Esophagus (tissue), 2 donors: Measurements from ENCODE around the gene TMEM132D. TPM values are rescaled to one million over a fixed set of nuclear protein-coding genes. Genes with fewer than 3 reads are reported as not detected.

Source experiments
- H3K27ac ChIP-seq, 2 donors: one replicate each; pipeline ENCODE4 v1.5.1; 2013; ENCODE audit warnings: low read depth in 2 of 2, mild to moderate bottlenecking in 2 of 2, inconsistent platforms in 1 of 2, low read length in 1 of 2, moderate library complexity in 1 of 2
- H3K27me3 ChIP-seq, 2 donors: one replicate each; pipeline ENCODE4 v1.6.1; 2013; ENCODE audit warnings: low read length in 2 of 2, control low read depth in 1 of 2, mild to moderate bottlenecking in 1 of 2; ENCODE audit not compliant: insufficient read depth in 2 of 2, control insufficient read depth in 1 of 2
- H3K36me3 ChIP-seq, 2 donors: one replicate each; pipeline ENCODE4 v1.6.1; 2013; ENCODE audit warnings: low read length in 1 of 2; ENCODE audit not compliant: control insufficient read depth in 2 of 2, insufficient read depth in 2 of 2
- H3K4me1 ChIP-seq, 2 donors: one replicate each; pipeline ENCODE4 v1.6.1; 2013; ENCODE audit warnings: low read length in 1 of 2; ENCODE audit not compliant: control insufficient read depth in 2 of 2, insufficient read depth in 2 of 2
- H3K4me3 ChIP-seq, 2 donors: one replicate each; pipeline ENCODE4 v1.5.1; 2013; ENCODE audit warnings: low read length in 2 of 2, mild to moderate bottlenecking in 2 of 2, low read depth in 1 of 2, moderate library complexity in 1 of 2
- H3K9me3 ChIP-seq, 2 donors: one replicate each; pipeline ENCODE4 v1.6.1; 2013; ENCODE audit warnings: mild to moderate bottlenecking in 2 of 2, low read depth in 1 of 2, low read length in 1 of 2, moderate library complexity in 1 of 2; ENCODE audit not compliant: control insufficient read depth in 2 of 2, insufficient read depth in 1 of 2
- WGBS, 2 donors: extraction: QIAGEN DNeasy Blood & Tissue Kit; methylation state at CpG; one replicate each; pipeline ENCODE4 v1.1.7; 2013; 5-methylcytosine and 5-hydroxymethylcytosine counted together
- polyA plus RNA-seq, 2 donors: library from polyadenylated mRNA; stranded (reverse); fragments of 200-250 nt; gene quantifications; one replicate each; pipeline ENCODE4 v1.2.3, GENCODE V29; 2013
- donor health status: healthy with polysubstance abuse.
- donor health status: Bipolar disorder and iron deficiency.

Gene TMEM132D
- polyA plus RNA-seq, 2 donors: not detected

DNA sequence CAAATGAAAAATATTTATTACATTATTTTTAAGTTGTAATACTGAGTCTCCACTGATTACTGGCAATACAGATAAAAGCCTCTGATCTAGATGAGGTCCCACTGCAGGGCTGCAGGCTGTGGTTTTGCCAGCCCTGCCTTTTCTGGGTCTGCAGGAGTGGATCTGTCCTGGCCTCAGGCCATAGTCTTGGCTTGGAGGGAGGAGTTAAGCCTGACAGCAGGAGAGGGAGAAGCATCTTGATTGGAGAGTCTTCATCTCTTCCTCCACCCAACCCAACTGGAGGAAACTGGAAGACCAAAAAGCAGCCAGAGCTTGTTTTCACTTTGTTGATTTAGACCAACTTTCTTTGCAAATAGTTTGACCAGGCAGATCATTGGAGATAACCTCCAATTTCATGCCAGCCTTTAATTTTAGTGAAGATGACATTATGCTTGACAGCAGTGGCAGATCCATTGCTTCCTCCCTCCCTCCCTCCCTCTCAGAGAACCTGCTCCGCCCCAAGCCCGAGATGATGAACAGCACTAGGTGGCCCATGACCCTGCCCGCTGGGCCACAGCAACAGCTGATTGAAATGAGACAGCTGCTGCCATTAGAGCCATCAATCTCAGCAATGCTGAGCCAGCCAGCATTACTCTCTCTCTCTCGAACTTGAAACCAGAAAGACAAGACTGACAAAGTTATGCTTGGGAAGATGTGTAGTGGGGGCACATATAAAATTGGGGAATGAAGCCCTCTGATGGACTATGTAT is 828.2 kb downstream of the TMEM132D start:
- Histone ChIP-seq H3K4me3 (no peak overlapping the region), H3K9me3 (peaks cover 3 to 5% of the 10 kb centered on the region in 2 donors), H3K27ac (no peak overlapping the region), H3K27me3 (no peaks in the 10 kb centered on the region), H3K4me1 (no peaks in the 10 kb centered on the region), H3K36me3 (no peaks in the 10 kb centered on the region)
- 32 to 46% methylated on average over 4 of the region's 4 CpGs for WGBS, 2 donors

DNA sequence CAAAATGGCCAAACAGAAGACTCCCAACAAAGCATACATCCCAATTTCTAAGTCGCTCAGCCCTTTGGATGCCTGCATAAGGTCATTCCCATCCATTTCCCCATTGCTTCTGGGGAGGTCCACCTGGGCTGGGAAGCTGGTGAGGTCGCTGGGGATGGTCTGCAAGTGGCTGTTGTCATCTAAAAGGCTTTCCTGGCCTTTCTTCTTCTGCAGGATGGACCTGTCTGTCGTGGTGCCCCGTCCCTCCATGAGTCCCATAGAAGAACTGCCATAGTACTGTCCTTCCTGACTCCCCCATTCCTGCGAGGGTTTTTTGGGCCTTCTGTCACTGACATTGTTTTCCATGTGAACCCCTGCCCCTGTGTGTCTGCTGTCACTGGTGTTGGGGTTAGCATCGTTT is 829.4 kb downstream of the TMEM132D start:
- no peaks in the 10 kb centered on the region for H3K4me1 ChIP-seq
- WGBS, 2 donors: 77% methylated on average over 6 of the region's 6 CpGs
- H3K4me3 ChIP-seq: no peak overlapping the region
- H3K27me3 ChIP-seq: no peaks in the 10 kb centered on the region
- no peaks in the 10 kb centered on the region for H3K36me3 ChIP-seq
- no peak overlapping the region for H3K27ac ChIP-seq
- peaks cover 3 to 5% of the 10 kb centered on the region in 2 donors for H3K9me3 ChIP-seq

DNA sequence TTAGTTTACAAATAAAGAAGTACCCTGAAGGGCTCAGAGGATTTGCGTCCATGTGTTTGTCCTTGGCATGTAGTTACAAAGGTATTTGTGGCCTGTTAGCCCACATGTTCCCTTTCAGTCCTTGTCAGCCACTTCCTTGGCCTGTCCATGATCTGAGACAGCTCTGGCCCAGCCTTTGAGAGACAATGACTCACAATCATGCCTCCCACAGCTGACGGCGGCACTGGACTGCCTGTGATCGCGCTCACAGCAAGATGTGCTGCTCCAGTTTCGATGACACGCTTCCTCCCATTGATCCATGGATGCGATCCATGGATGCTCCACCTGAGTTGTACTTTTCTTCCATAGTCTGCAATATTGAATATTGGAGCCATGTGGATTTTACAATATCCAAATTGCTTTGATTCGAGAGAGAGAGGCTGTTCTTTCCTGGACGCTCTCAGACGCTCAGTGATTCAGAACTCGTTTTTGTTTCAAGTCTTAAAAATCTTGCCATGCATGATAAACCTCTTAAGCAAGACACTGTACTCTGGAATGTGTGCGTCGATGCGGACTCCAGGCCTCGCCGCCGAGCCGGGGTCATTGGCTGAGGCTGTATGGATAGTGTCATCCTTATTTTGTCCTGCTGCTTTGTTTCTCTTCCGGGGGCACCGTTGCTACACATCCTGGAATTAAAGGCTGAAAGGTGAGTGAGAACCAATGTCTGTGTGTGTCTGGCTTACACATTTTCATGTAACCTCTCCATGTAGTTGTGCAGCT is 830.5 kb downstream of the TMEM132D start:
- peaks cover 3 to 5% of the 10 kb centered on the region in 2 donors for H3K9me3 ChIP-seq
- no peaks in the 10 kb centered on the region for H3K36me3 ChIP-seq
- no peak overlapping the region for H3K4me3 ChIP-seq
- H3K4me1 ChIP-seq: no peaks in the 10 kb centered on the region
- H3K27me3 ChIP-seq: no peaks in the 10 kb centered on the region
- no peak overlapping the region for H3K27ac ChIP-seq
- WGBS, 2 donors: 90 to 92% methylated on average over 21 of the region's 21 CpGs

DNA sequence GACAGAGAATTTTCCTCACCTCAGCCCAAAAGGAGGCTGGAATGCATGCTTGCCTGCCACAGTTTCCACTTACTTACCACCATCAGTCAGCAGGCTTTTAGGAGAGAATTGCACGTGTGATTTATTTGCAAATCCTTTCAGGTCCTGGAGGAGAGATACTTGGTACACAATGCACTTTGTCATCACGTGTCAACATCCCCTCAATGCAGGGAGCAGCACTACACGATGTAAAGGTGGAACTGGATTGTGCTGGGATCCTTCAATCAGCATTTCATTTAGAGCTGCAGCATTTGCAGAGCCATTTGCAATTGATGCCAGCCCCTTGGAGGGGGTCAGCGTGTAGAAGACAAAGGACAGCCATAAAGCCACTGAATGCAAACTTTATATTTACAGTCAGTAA is 832.5 kb downstream of the TMEM132D start:
- peaks cover 2 to 3% of the 10 kb centered on the region in 2 donors for H3K9me3 ChIP-seq
- no peak overlapping the region for H3K27ac ChIP-seq
- no peaks in the 10 kb centered on the region for H3K4me1 ChIP-seq
- H3K36me3 ChIP-seq: no peaks in the 10 kb centered on the region
- WGBS, 2 donors: 18 to 24% methylated on average over 4 of the region's 4 CpGs
- no peaks in the 10 kb centered on the region for H3K27me3 ChIP-seq
- H3K4me3 ChIP-seq: no peak overlapping the region

DNA sequence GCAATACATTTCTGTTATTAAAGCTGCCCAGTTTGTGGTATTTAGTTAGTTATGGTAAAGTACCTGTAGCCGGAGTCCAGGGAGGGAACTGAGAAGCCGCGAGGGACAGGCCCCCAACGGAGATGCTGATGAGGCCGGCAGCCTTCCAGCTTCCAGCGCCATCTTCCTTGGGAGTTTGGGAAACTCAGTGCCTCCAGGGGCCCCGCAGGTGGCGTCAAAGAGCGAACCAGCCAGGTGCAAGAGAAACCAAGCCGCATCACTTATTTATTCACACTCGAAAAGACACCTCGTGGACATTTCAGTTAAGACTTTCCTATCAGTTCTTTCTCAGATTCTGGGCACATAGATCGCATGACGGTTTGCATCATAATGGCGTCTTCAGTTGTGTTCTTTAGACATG is 833.9 kb downstream of the TMEM132D start:
- Histone ChIP-seq H3K4me3 (no peak overlapping the region), H3K36me3 (no peaks in the 10 kb centered on the region), H3K9me3 (peaks cover 2 to 3% of the 10 kb centered on the region in 2 donors), H3K27me3 (no peaks in the 10 kb centered on the region), H3K27ac (no peak overlapping the region), H3K4me1 (no peaks in the 10 kb centered on the region)
- 27 to 29% methylated on average over 15 of the region's 15 CpGs for WGBS, 2 donors

DNA sequence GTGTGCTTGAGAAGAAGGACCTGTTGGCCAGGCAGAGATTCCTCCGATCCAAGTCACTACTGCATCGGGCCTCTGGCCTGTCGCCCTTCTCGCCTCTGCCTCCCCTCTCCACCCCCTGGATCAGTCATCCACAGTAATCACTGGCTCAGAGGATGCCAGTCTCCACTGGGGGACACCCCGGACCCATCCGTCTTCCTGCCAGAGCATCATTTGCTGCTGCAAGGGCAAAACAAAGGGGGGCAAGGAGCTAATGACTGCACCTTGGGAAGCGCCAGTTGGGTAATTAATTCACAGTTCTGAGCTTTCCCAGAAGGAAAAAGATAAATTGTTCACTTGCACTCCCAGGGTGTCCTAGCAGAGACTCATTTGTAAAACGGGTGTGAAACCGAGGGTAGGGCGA is 835.1 kb downstream of the TMEM132D start:
- Histone ChIP-seq H3K4me1 (no peaks in the 10 kb centered on the region), H3K9me3 (peaks cover 6 to 8% of the 10 kb centered on the region in 2 donors), H3K4me3 (no peak overlapping the region), H3K27me3 (no peaks in the 10 kb centered on the region), H3K36me3 (no peaks in the 10 kb centered on the region), H3K27ac (no peak overlapping the region)
- WGBS, 2 donors: 62 to 64% methylated on average over 10 of the region's 10 CpGs

DNA sequence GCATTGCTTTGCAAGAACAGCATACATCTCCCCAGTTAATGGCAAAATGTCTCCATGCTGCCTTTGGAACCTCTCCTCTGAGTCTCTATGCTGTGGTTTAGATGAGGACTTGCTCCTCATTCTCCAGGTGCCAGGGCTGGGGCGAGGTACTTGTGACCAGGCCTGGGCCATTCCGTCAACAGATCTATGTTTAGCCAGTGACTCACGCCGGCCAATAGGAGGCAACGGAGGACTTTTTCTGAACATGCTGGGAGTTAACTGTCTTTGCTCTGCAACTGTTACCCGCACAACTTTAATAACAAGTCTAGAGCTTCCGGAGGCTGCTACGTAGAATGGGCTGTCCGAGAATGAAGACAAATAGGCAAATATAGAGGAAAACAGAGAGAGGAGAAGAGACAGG is 836.3 kb downstream of the TMEM132D start:
- H3K9me3 ChIP-seq: peaks cover 9% of the 10 kb centered on the region in 2 donors
- 33 to 39% methylated on average over 9 of the region's 9 CpGs for WGBS, 2 donors

DNA sequence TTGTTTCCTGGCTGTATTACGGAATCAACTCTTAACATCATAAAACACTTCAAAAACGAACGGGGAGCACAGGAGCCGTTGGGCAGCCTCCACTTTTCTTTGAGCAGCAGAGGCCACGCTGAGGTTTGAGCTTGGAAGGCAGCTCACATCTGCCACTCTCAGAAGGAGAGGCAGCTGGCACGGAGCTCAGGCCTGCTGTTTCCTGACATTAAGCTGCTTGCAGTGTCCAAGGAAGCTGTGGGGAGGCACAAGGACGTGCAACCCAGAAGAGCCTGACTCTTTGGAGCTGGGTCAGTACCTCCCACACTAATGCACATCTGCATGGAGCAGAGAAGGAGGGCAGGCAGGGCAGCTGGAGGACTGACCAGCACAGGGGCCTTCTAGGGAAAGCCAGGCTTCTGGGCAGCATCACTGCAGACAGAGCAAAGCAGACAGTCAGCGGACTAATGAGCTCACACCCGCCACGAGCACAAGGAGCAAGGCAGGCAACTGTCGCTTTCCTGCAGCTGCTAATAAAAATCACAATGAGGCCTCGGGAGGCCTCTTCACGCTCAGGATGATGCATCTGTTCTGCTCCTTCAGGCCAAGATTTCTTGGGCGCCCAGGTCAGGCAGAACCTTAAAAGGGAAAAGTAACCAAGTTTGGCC is 839.5 kb downstream of the TMEM132D start:
- Histone ChIP-seq H3K27ac (no peak overlapping the region), H3K4me3 (no peak overlapping the region), H3K27me3 (no peaks in the 10 kb centered on the region), H3K4me1 (no peaks in the 10 kb centered on the region), H3K9me3 (peaks cover 8 to 11% of the 10 kb centered on the region in 2 donors), H3K36me3 (no peaks in the 10 kb centered on the region)
- WGBS, 2 donors: 57% methylated on average over 14 of the region's 14 CpGs

More for the DNA sequence above, 836.3 kb downstream of the TMEM132D start:
- H3K27me3 ChIP-seq: no peaks in the 10 kb centered on the region
- H3K27ac ChIP-seq: no peak overlapping the region
- H3K36me3 ChIP-seq: no peaks in the 10 kb centered on the region
- no peaks in the 10 kb centered on the region for H3K4me1 ChIP-seq
- H3K4me3 ChIP-seq: no peak overlapping the region

DNA sequence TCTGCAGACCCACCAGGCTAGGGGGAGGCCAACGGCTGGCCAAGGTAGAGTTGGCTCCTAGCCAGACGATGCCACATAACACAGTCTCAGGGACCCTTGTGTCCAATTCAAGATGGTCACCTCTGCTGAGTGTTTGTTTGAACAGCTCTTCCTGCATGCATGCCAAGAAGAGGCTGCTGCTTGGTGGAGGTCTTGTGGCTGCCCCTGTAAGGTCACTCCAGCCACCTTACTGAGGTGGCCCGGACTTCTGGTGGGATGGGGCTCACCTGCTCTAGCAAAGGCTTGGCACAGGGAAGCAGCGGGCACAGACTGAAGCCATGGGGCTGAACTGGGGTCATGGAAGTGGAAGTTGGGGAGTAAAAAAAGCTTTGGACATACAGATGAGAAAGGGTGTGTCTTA is 840.2 kb downstream of the TMEM132D start:
- H3K27me3 ChIP-seq: no peaks in the 10 kb centered on the region
- 69 to 74% methylated on average over 4 of the region's 4 CpGs for WGBS, 2 donors
- H3K27ac ChIP-seq: no peak overlapping the region
- peaks cover 8 to 11% of the 10 kb centered on the region in 2 donors for H3K9me3 ChIP-seq
- no peak overlapping the region for H3K4me3 ChIP-seq
- H3K4me1 ChIP-seq: no peaks in the 10 kb centered on the region
- H3K36me3 ChIP-seq: no peaks in the 10 kb centered on the region
